NCI-H2196 (cell line): ENCODE results near the gene CLCN4.

Experiments
- DNase-seq: peaks from one replicate; lab custom pipeline; 2025; ENCODE audit not compliant: unreplicated experiment; lab: John Stamatoyannopoulos, UW

CLCN4 gene

GRCh38 chrX:10193587-10193986 lies 36.8 kb downstream of the CLCN4 start:
- no peak for DNase-seq

- DNase-seq: no peak
Measured at GRCh38 chrX:10195425-10195824, 38.6 kb downstream of the CLCN4 start.

- no peak for DNase-seq
Measured at GRCh38 chrX:10195947-10196346, 39.2 kb downstream of the CLCN4 start.

- peak; percentile 2 for DNase-seq
Measured at GRCh38 chrX:10197279-10198210, 40.8 kb downstream of the CLCN4 start.

GRCh38 chrX:10198254-10198653 lies 41.5 kb downstream of the CLCN4 start:
- DNase-seq: no peak

GRCh38 chrX:10199212-10199611 lies 42.4 kb downstream of the CLCN4 start:
- no peak for DNase-seq

GRCh38 chrX:10203617-10204016 lies 46.8 kb downstream of the CLCN4 start:
- no peak for DNase-seq

- DNase-seq: no peak
Measured at GRCh38 chrX:10206317-10206716, 49.5 kb downstream of the CLCN4 start.

- no peak for DNase-seq
Measured at GRCh38 chrX:10208281-10208856, 51.6 kb downstream of the CLCN4 start.

GRCh38 chrX:10208953-10209352 lies 52.2 kb downstream of the CLCN4 start:
- DNase-seq: peak; percentile 7

- no peak for DNase-seq
Measured at GRCh38 chrX:10212395-10212794, 55.6 kb downstream of the CLCN4 start.

- no peak for DNase-seq
Measured at GRCh38 chrX:10213716-10214115, 56.9 kb downstream of the CLCN4 start.

- no peak for DNase-seq
Measured at GRCh38 chrX:10216208-10216607, 59.4 kb downstream of the CLCN4 start.

- DNase-seq: no peak
Measured at GRCh38 chrX:10217198-10217597, 60.4 kb downstream of the CLCN4 start.

GRCh38 chrX:10221651-10222050 lies 64.9 kb downstream of the CLCN4 start:
- no peak for DNase-seq

GRCh38 chrX:10223276-10223675 lies 66.5 kb downstream of the CLCN4 start:
- no peak for DNase-seq

GRCh38 chrX:10223781-10224180 lies 67.0 kb downstream of the CLCN4 start:
- DNase-seq: no peak

- no peak for DNase-seq
Measured at GRCh38 chrX:10230222-10230621, 73.4 kb downstream of the CLCN4 start.

GRCh38 chrX:10231461-10231860 lies 74.7 kb downstream of the CLCN4 start:
- DNase-seq: no peak

GRCh38 chrX:10233173-10233572 lies 76.4 kb downstream of the CLCN4 start:
- no peak for DNase-seq

- no peak for DNase-seq
Measured at GRCh38 chrX:10233696-10234095, 76.9 kb downstream of the CLCN4 start.

- no peak for DNase-seq
Measured at GRCh38 chrX:10235851-10236250, 79.1 kb downstream of the CLCN4 start.
